MM.1S (cell line): ENCODE results near the gene MED13L.

Source experiments
- DNase-seq: peaks from one replicate; pipeline ENCODE4 v3.0.0-alpha.2; 2015
- H2AFZ ChIP-seq: fragments of 300-600 bp; sonication (generic); 2 replicates; pipeline ENCODE4 v1.6.0; 2016; ENCODE audit warnings: antibody characterized with exemption, low read length
- H3F3A ChIP-seq: fragments of 300-600 bp; sonication (generic); 2 replicates; pipeline ENCODE4 v1.6.1; 2016; ENCODE audit warnings: mild to moderate bottlenecking, antibody characterized with exemption, low read length, moderate library complexity, mixed read lengths; ENCODE audit not compliant: insufficient read depth
- H3K27ac ChIP-seq: fragments of 300-600 bp; sonication (generic); 2 replicates; pipeline ENCODE4 v1.5.1; 2016; ENCODE audit warnings: mild to moderate bottlenecking, low read length
- H3K27me3 ChIP-seq: fragments of 300-600 bp; sonication (generic); replicated peaks from 2 replicates; pipeline ENCODE4 v1.6.0; 2016; ENCODE audit warnings: low read length; ENCODE audit not compliant: insufficient read depth
- H3K36me3 ChIP-seq: fragments of 300-600 bp; sonication (generic); replicated peaks from 2 replicates; pipeline ENCODE4 v1.6.1; 2016; ENCODE audit warnings: mild to moderate bottlenecking, low read length, mixed read lengths; ENCODE audit not compliant: insufficient read depth
- H3K4me1 ChIP-seq: fragments of 300-600 bp; sonication (generic); 2 replicates; pipeline ENCODE4 v1.6.1; 2016; ENCODE audit warnings: low read length, mixed read lengths
- H3K4me2 ChIP-seq: fragments of 300-600 bp; sonication (generic); 2 replicates; pipeline ENCODE4 v1.6.0; 2016; ENCODE audit warnings: low read depth, low read length
- H3K4me3 ChIP-seq: fragments of 300-600 bp; sonication (generic); 2 replicates; pipeline ENCODE4 v1.5.1; 2016; ENCODE audit warnings: low read length, mixed read lengths
- H3K79me2 ChIP-seq: fragments of 300-600 bp; sonication (generic); 2 replicates; pipeline ENCODE4 v1.6.1; 2016; ENCODE audit warnings: mixed run types, low read length, mixed read lengths
- H3K9ac ChIP-seq: fragments of 300-600 bp; sonication (generic); 2 replicates; pipeline ENCODE4 v1.6.1; 2016; ENCODE audit warnings: low read length, mixed read lengths
- H3K9me2 ChIP-seq: fragments of 300-600 bp; sonication (generic); replicated peaks from 2 replicates; pipeline ENCODE4 v1.6.1; 2016; ENCODE audit warnings: mild to moderate bottlenecking, low read length, mixed read lengths; ENCODE audit not compliant: insufficient read depth
- H3K9me3 ChIP-seq: fragments of 300-600 bp; sonication (generic); replicated peaks from 2 replicates; pipeline ENCODE4 v1.6.1; 2016; ENCODE audit warnings: mild to moderate bottlenecking, low read length, mixed read lengths; ENCODE audit not compliant: insufficient read depth
- H4K20me1 ChIP-seq: fragments of 300-600 bp; sonication (generic); 2 replicates; pipeline ENCODE4 v1.6.1; 2016; ENCODE audit warnings: mild to moderate bottlenecking, low read length, moderate library complexity, mixed read lengths; ENCODE audit not compliant: insufficient read depth
- CTCF ChIP-seq: fragments of 300-600 bp; sonication (generic); IDR thresholded peaks from 2 replicates; pipeline ENCODE4 v1.5.1; 2016; ENCODE audit warnings: antibody characterized with exemption, low read length, mixed read lengths
- EZH2 ChIP-seq: fragments of 300-600 bp; sonication (generic); optimal IDR thresholded peaks from 2 replicates; pipeline ENCODE3; 2017; ENCODE audit warnings: low read depth, mild to moderate bottlenecking, antibody characterized with exemption, low read length, mixed read lengths
- EZH2phosphoT487 ChIP-seq: fragments of 300-600 bp; sonication (generic); IDR thresholded peaks from 2 replicates; pipeline ENCODE4 v1.6.1; 2018; ENCODE audit warnings: antibody characterized with exemption, low read length

The MED13L gene

GRCh38 chr12:116169071-116169470 lies 108.4 kb downstream of the MED13L start:
- no peaks in the 10 kb centered on the region for H3K36me3 ChIP-seq
- no peaks in the 10 kb centered on the region for H3K9me3 ChIP-seq
- H3K27ac ChIP-seq = no peak overlapping the region
- no peak overlapping the region for H2AFZ ChIP-seq
- peaks cover 13% of the 10 kb centered on the region; the same call in 1 of the 2 replicates for H3F3A ChIP-seq
- no peak overlapping the region for H3K9ac ChIP-seq
- no peak for TF ChIP-seq EZH2
- no peak for TF ChIP-seq CTCF
- no peak for TF ChIP-seq EZH2phosphoT487
- no peak for DNase-seq
- no peaks in the 10 kb centered on the region for H3K27me3 ChIP-seq
- H3K4me2 ChIP-seq = no peak overlapping the region
- peaks cover 98% of the 10 kb centered on the region for H3K79me2 ChIP-seq
- no peaks in the 10 kb centered on the region for H3K9me2 ChIP-seq
- H3K4me3 ChIP-seq = no peak overlapping the region
- peaks cover 53% of the 10 kb centered on the region for H4K20me1 ChIP-seq
- H3K4me1 ChIP-seq = peaks cover 11% of the 10 kb centered on the region; the same call in 1 of the 2 replicates

- Histone ChIP-seq H3K27me3 (no peaks in the 10 kb centered on the region), H4K20me1 (peaks cover 52% of the 10 kb centered on the region), H3K27ac (no peak overlapping the region), H3K9ac (no peak overlapping the region), H3K4me1 (peaks cover 5% of the 10 kb centered on the region; the same call in 1 of the 2 replicates), H3K9me2 (no peaks in the 10 kb centered on the region), H3F3A (no peaks in the 10 kb centered on the region), H3K4me2 (no peak overlapping the region), H3K9me3 (no peaks in the 10 kb centered on the region), H3K36me3 (no peaks in the 10 kb centered on the region), H3K4me3 (no peak overlapping the region), H3K79me2 (peaks cover 100% of the 10 kb centered on the region), H2AFZ (no peak overlapping the region)
- DNase-seq = no peak
- TF ChIP-seq EZH2 (no peak), CTCF (no peak), EZH2phosphoT487 (no peak)
Measured at GRCh38 chr12:116166306-116166705, 111.2 kb downstream of the MED13L start.

- H2AFZ ChIP-seq = no peak overlapping the region
- no peaks in the 10 kb centered on the region for H3K9me2 ChIP-seq
- H3K36me3 ChIP-seq = no peaks in the 10 kb centered on the region
- no peaks in the 10 kb centered on the region for H3F3A ChIP-seq
- peaks cover 49% of the 10 kb centered on the region for H4K20me1 ChIP-seq
- H3K27ac ChIP-seq = no peak overlapping the region
- H3K4me1 ChIP-seq = peaks cover 3% of the 10 kb centered on the region; the same call in 1 of the 2 replicates
- no peak overlapping the region for H3K4me2 ChIP-seq
- peaks cover 100% of the 10 kb centered on the region for H3K79me2 ChIP-seq
- H3K9ac ChIP-seq = no peak overlapping the region
- H3K27me3 ChIP-seq = no peaks in the 10 kb centered on the region
- H3K4me3 ChIP-seq = no peak overlapping the region
- TF ChIP-seq EZH2 (no peak), CTCF (no peak), EZH2phosphoT487 (no peak)
- no peak for DNase-seq
- H3K9me3 ChIP-seq = no peaks in the 10 kb centered on the region
Measured at GRCh38 chr12:116165036-116165425, 112.5 kb downstream of the MED13L start.
